WTC11 (cell line): ENCODE measurements around the gene MNT. TPM values are rescaled to one million over a fixed set of nuclear protein-coding genes. Genes with fewer than 3 reads are reported as not detected.

Source experiments
- ATAC-seq: fragments of 200-7000 bp; cut with Tn5 transposase; 2 replicates; pipeline ENCODE4 v1.10.0; 2021; ENCODE audit warnings: mild to moderate bottlenecking, moderate library complexity
- CTCF ChIA-PET: fragments of 300-600 bp; sonication (Branson Sonifier 250); formaldehyde crosslinking; loops from one replicate; lab custom pipeline; 2021; ENCODE audit warnings: antibody characterized with exemption; lab: Charles Lee
- POLR2A ChIA-PET: fragments of 350-600 bp; sonication (Branson Sonifier 250); formaldehyde crosslinking; loops from one replicate; lab custom pipeline; 2021; ENCODE audit warnings: antibody characterized with exemption; lab: Charles Lee
- DNase-seq: peaks from one replicate; pipeline ENCODE4 v3.0.0; 2021; ENCODE audit warnings: low spot score
- H3K27ac Mint-ChIP-seq: 2 replicates; pipeline ENCODE4 v1.8.0; 2021; ENCODE audit warnings: mixed read lengths
- H3K27me3 Mint-ChIP-seq: 2 replicates; pipeline ENCODE4 v1.8.0; 2021; ENCODE audit warnings: low read depth, mild to moderate bottlenecking, moderate library complexity, mixed read lengths
- H3K36me3 Mint-ChIP-seq: 2 replicates; pipeline ENCODE4 v1.8.0; 2021; ENCODE audit warnings: mixed read lengths
- H3K4me1 Mint-ChIP-seq: 2 replicates; pipeline ENCODE4 v1.8.0; 2022; ENCODE audit warnings: mixed read lengths
- H3K4me3 Mint-ChIP-seq: 2 replicates; pipeline ENCODE4 v1.8.0; 2021; ENCODE audit warnings: mild to moderate bottlenecking, moderate library complexity, mixed read lengths
- H3K9me3 Mint-ChIP-seq: 2 replicates; pipeline ENCODE4 v1.8.0; 2021; ENCODE audit warnings: mixed read lengths
- CREM ChIP-seq: sonication (generic); formaldehyde crosslinking; IDR thresholded peaks from 2 replicates; pipeline ENCODE4 v1.8.1; 2022; ENCODE audit warnings: mild to moderate bottlenecking, missing genetic modification reagents, moderate library complexity
- E2F4 ChIP-seq: sonication (generic); formaldehyde crosslinking; IDR thresholded peaks from 2 replicates; pipeline ENCODE4 v1.8.1; 2022; ENCODE audit warnings: low read depth, mild to moderate bottlenecking, moderate library complexity, missing genetic modification reagents, borderline replicate concordance
- ESRRA ChIP-seq: sonication (generic); formaldehyde crosslinking; IDR thresholded peaks from 2 replicates; pipeline ENCODE4 v1.8.1; 2022; ENCODE audit warnings: mild to moderate bottlenecking, missing genetic modification reagents, borderline replicate concordance
- FOXK1 ChIP-seq: sonication (generic); formaldehyde crosslinking; IDR thresholded peaks from 2 replicates; pipeline ENCODE4 v1.8.0; 2022; ENCODE audit warnings: mild to moderate bottlenecking, moderate library complexity, missing genetic modification reagents
- JUN ChIP-seq: sonication (generic); formaldehyde crosslinking; IDR thresholded peaks from 2 replicates; pipeline ENCODE4 v1.8.0; 2023; ENCODE audit warnings: mild to moderate bottlenecking, missing genetic modification reagents
- MYBL2 ChIP-seq: sonication (generic); formaldehyde crosslinking; IDR thresholded peaks from 2 replicates; pipeline ENCODE4 v1.8.1; 2023; ENCODE audit warnings: mild to moderate bottlenecking, moderate library complexity, missing genetic modification reagents
- NR2C2 ChIP-seq: sonication (generic); formaldehyde crosslinking; IDR thresholded peaks from 2 replicates; pipeline ENCODE4 v1.8.0; 2022; ENCODE audit warnings: mild to moderate bottlenecking, missing genetic modification reagents
- RELA ChIP-seq: sonication (generic); formaldehyde crosslinking; IDR thresholded peaks from 2 replicates; pipeline ENCODE4 v1.8.1; 2022; ENCODE audit warnings: missing genetic modification reagents, mild to moderate bottlenecking, borderline replicate concordance
- SP1 ChIP-seq: sonication (generic); formaldehyde crosslinking; conservative IDR thresholded peaks from 2 replicates; pipeline ENCODE4 v1.8.1; 2022; ENCODE audit warnings: missing genetic modification reagents
- STAT6 ChIP-seq: sonication (generic); formaldehyde crosslinking; conservative IDR thresholded peaks from 2 replicates; pipeline ENCODE4 v1.8.1; 2023; ENCODE audit warnings: mild to moderate bottlenecking, low read depth, missing genetic modification reagents, moderate library complexity
- TEAD4 ChIP-seq: sonication (generic); formaldehyde crosslinking; IDR thresholded peaks from 2 replicates; pipeline ENCODE4 v1.8.0; 2022; ENCODE audit warnings: mild to moderate bottlenecking, missing genetic modification reagents
- USF1 ChIP-seq: sonication (generic); formaldehyde crosslinking; IDR thresholded peaks from 2 replicates; pipeline ENCODE4 v1.8.0; 2022; ENCODE audit warnings: mild to moderate bottlenecking, missing genetic modification reagents
- ZBTB43 ChIP-seq: sonication (generic); formaldehyde crosslinking; IDR thresholded peaks from 2 replicates; pipeline ENCODE4 v1.8.1; 2023; ENCODE audit warnings: mild to moderate bottlenecking, missing genetic modification reagents
- ZNF121 ChIP-seq: sonication (generic); formaldehyde crosslinking; IDR thresholded peaks from 2 replicates; pipeline ENCODE4 v1.8.0; 2023; ENCODE audit warnings: missing genetic modification reagents
- ZNF232 ChIP-seq: sonication (generic); formaldehyde crosslinking; IDR thresholded peaks from 2 replicates; pipeline ENCODE4 v1.8.0; 2022; ENCODE audit warnings: mild to moderate bottlenecking, missing genetic modification reagents
- total RNA-seq: library from RNA; stranded (reverse); gene quantifications from 3 replicates; pipeline ENCODE4 v1.2.3, GENCODE V29; 2021

Gene MNT
- total RNA-seq, 1 experiment from 2014 or later: 21.6 TPM

GRCh38 chr17:2373179-2373578 is 27.7 kb downstream of the MNT start (continued):
- TF ChIP-seq E2F4 (CRISPR knock-in tag): no peak

GRCh38 chr17:2372681-2373080 is 28.2 kb downstream of the MNT start:
- CTCF ChIA-PET: interaction anchor here (0.7 to 2.9 kb wide), 4 partner anchors 10 to 43 kb away, joined by 3 to 15 read pairs (median 4); no protein-coding TSS in a partner anchor

GRCh38 chr17:2372180-2372579 is 28.7 kb downstream of the MNT start:
- Mint-ChIP-seq H3K4me3 (no peak overlapping the region), H3K27me3 (no peaks in the 10 kb centered on the region), H3K27ac (no peak overlapping the region), H3K36me3 (peaks cover 6% of the 10 kb centered on the region; the same call in 1 of the 2 replicates), H3K9me3 (no peaks in the 10 kb centered on the region), H3K4me1 (peaks cover 10% of the 10 kb centered on the region)
- DNase-seq (no peak), ATAC-seq (no peak)
- ChIA-PET POLR2A (no interaction called here), CTCF (interaction anchor here (0.6 to 2.9 kb wide), 3 partner anchors 11 to 19 kb away, joined by 3 to 15 read pairs (median 3); no protein-coding TSS in a partner anchor)
- TF ChIP-seq JUN (no peak), SP1 (CRISPR knock-in tag) (no peak), ESRRA (no peak), ZNF232 (no peak), ZNF121 (CRISPR knock-in tag) (no peak), ZBTB43 (CRISPR knock-in tag) (no peak), NR2C2 (CRISPR knock-in tag) (no peak)

More at GRCh38 chr17:2372681-2373080, 28.2 kb downstream of the MNT start:
- Mint-ChIP-seq H3K27me3 (no peaks in the 10 kb centered on the region), H3K4me3 (no peak overlapping the region), H3K4me1 (peaks cover 10% of the 10 kb centered on the region), H3K9me3 (no peaks in the 10 kb centered on the region), H3K27ac (no peak overlapping the region), H3K36me3 (peaks cover 6% of the 10 kb centered on the region; the same call in 1 of the 2 replicates)
- POLR2A ChIA-PET: no interaction called here
- TF ChIP-seq CREM (CRISPR knock-in tag) (no peak), STAT6 (CRISPR knock-in tag) (no peak), FOXK1 (no peak), TEAD4 (CRISPR knock-in tag) (no peak), MYBL2 (CRISPR knock-in tag) (no peak)
- DNase-seq (no peak), ATAC-seq (no peak)

- ChIA-PET CTCF (interaction anchor here (0.6 to 5.2 kb wide), 4 partner anchors 10 to 45 kb away, joined by 3 to 67 read pairs (median 28); no protein-coding TSS in a partner anchor), POLR2A (no interaction called here)
- H3K4me1 Mint-ChIP-seq: peaks cover 12% of the 10 kb centered on the region
- H3K27ac Mint-ChIP-seq: no peak overlapping the region
- no peak overlapping the region for H3K4me3 Mint-ChIP-seq
- no peaks in the 10 kb centered on the region for H3K9me3 Mint-ChIP-seq
- TF ChIP-seq RELA (CRISPR knock-in tag) (0 out of 2 replicates have a peak, but pooled peaks have one; percentile 31), USF1 (no peak)
- no peaks in the 10 kb centered on the region for H3K36me3 Mint-ChIP-seq
- ATAC-seq: no peak
- H3K27me3 Mint-ChIP-seq: no peaks in the 10 kb centered on the region
- no peak for DNase-seq
Observed at GRCh38 chr17:2371183-2372130, 29.4 kb downstream of the MNT start.
